Measurements from ENCODE around the gene HIVEP1. TPM values are rescaled to one million over a fixed set of nuclear protein-coding genes. Genes with fewer than 3 reads are reported as not detected.

Gene HIVEP1
- total RNA-seq, 5 donors from 2014 or later (not counting 1 experiment from before 2014, with no cell fraction given), result 20.0 to 73.1 (median 29.5) TPM

GRCh38 chr6:12118607-12119006 is 106.5 kb downstream of the HIVEP1 start:
- ChIA-PET CTCF (interaction anchor here in 1 of 2 donors (0.8 kb wide), 1 partner anchor 8 kb away, joined by 3 read pairs; no protein-coding TSS in a partner anchor), POLR2A (no interaction called here)
- DNase-seq (no peak), ATAC-seq (replicated peaks in 1 of 4) (no peak)
- Mint-ChIP-seq H3K27ac (peak overlapping the region; percentile 53 to 64), H3K4me1 (peaks cover 42 to 58% (median 52%) of the 10 kb centered on the region in 3 donors), H3K9me3 (peaks cover 0 to 19% (median 11%) of the 10 kb centered on the region in 3 donors), H3K36me3 (peaks cover 53% of the 10 kb centered on the region), H3K27me3 (no peaks in the 10 kb centered on the region), H3K4me3 (peak overlapping the region in 1 of 3 donors; percentile 6)
- Histone ChIP-seq H3K9me3 (peaks cover 2% of the 10 kb centered on the region), H3K36me3 (ENCODE audit: control insufficient read depth in 2 of 2, extremely low read depth in 1 of 2, insufficient read depth in 1 of 2, low read length in 1 of 2) (peaks cover 10 to 12% of the 10 kb centered on the region in 2 donors), H3K4me3 (ENCODE audit: control insufficient read depth in 1 of 2, extremely low read depth in 1 of 2, low read length in 1 of 2) (no peak overlapping the region), H3K27me3 (replicated peaks in 1 of 2; ENCODE audit: control insufficient read depth in 2 of 2, extremely low read depth in 1 of 2, insufficient read depth in 2 of 2, low read length in 1 of 2) (no peaks in the 10 kb centered on the region), H3K4me1 (ENCODE audit: control insufficient read depth in 1 of 2, extremely low read depth in 1 of 2, insufficient read depth in 2 of 2, low read length in 2 of 2) (peaks cover 18 to 23% of the 10 kb centered on the region in 2 experiments), H3K27ac (ENCODE audit: low read length) (peak overlapping the region; percentile 56)

- Mint-ChIP-seq H3K4me1 (peaks cover 43 to 58% (median 52%) of the 10 kb centered on the region in 3 donors), H3K4me3 (peak overlapping the region in 1 of 3 donors; percentile 6), H3K9me3 (peaks cover 0 to 19% (median 11%) of the 10 kb centered on the region in 3 donors), H3K27me3 (no peaks in the 10 kb centered on the region), H3K27ac (peak overlapping the region; percentile 50 to 64), H3K36me3 (peaks cover 55% of the 10 kb centered on the region)
- H3K4me3 ChIP-seq (ENCODE audit: control insufficient read depth in 1 of 2, extremely low read depth in 1 of 2, low read length in 1 of 2), result no peak overlapping the region
- WGBS (ENCODE audit: insufficient coverage), result no CpG with 5 or more reads among the region's 2 CpGs
- peaks cover 10 to 12% of the 10 kb centered on the region in 2 donors for H3K36me3 ChIP-seq (ENCODE audit: control insufficient read depth in 2 of 2, extremely low read depth in 1 of 2, insufficient read depth in 1 of 2, low read length in 1 of 2)
- peak in 30 of 35 experiments; percentile 8 to 82 (median 41) for DNase-seq
- no peaks in the 10 kb centered on the region for H3K27me3 ChIP-seq (replicated peaks in 1 of 2; ENCODE audit: control insufficient read depth in 2 of 2, extremely low read depth in 1 of 2, insufficient read depth in 2 of 2, low read length in 1 of 2)
- ATAC-seq (replicated peaks in 1 of 4), result peak; percentile 37 to 93 (median 58)
- H3K27ac ChIP-seq (ENCODE audit: low read length), result peak overlapping the region; percentile 56
- ChIA-PET CTCF (interaction anchor here (0.6 to 0.8 kb wide), 2 partner anchors 8 to 104 kb away, joined by 3 read pairs; no protein-coding TSS in a partner anchor), POLR2A (no interaction called here)
- H3K4me1 ChIP-seq (ENCODE audit: control insufficient read depth in 1 of 2, extremely low read depth in 1 of 2, insufficient read depth in 2 of 2, low read length in 2 of 2), result peaks cover 15 to 24% of the 10 kb centered on the region in 2 experiments
- H3K9me3 ChIP-seq, result peaks cover 2% of the 10 kb centered on the region
These were observed 107.0 kb downstream of the HIVEP1 start for GRCh38 chr6:12119085-12119588.

- Mint-ChIP-seq H3K36me3 (peaks cover 54% of the 10 kb centered on the region), H3K4me3 (peak overlapping the region in 1 of 3 donors; percentile 59), H3K4me1 (peaks cover 45 to 56% (median 50%) of the 10 kb centered on the region in 3 donors), H3K27ac (peak overlapping the region; percentile 25 to 80), H3K27me3 (no peaks in the 10 kb centered on the region), H3K9me3 (no peaks in the 10 kb centered on the region)
- Histone ChIP-seq H3K27ac (ENCODE audit: low read length) (no peak overlapping the region), H3K9me3 (no peaks in the 10 kb centered on the region), H3K4me1 (ENCODE audit: control insufficient read depth in 1 of 2, extremely low read depth in 1 of 2, insufficient read depth in 2 of 2, low read length in 2 of 2) (peaks cover 17 to 29% of the 10 kb centered on the region in 2 experiments), H3K27me3 (replicated peaks in 1 of 2; ENCODE audit: control insufficient read depth in 2 of 2, extremely low read depth in 1 of 2, insufficient read depth in 2 of 2, low read length in 1 of 2) (no peaks in the 10 kb centered on the region), H3K36me3 (ENCODE audit: control insufficient read depth in 2 of 2, extremely low read depth in 1 of 2, insufficient read depth in 1 of 2, low read length in 1 of 2) (peaks cover 5 to 12% of the 10 kb centered on the region in 2 donors), H3K4me3 (ENCODE audit: control insufficient read depth in 1 of 2, extremely low read depth in 1 of 2, low read length in 1 of 2) (no peak overlapping the region)
- DNase-seq (no peak), ATAC-seq (replicated peaks in 1 of 4) (peak in 1 of 4 experiments; percentile 38)
- WGBS (ENCODE audit: insufficient coverage), result 67% methylated on average over 3 of the region's 4 CpGs
- CTCF ChIA-PET, result no interaction called here
- POLR2A ChIA-PET, result no interaction called here
These were observed 113.3 kb downstream of the HIVEP1 start for GRCh38 chr6:12125396-12125795.

GRCh38 chr6:12126051-12126450 is 113.9 kb downstream of the HIVEP1 start:
- H3K9me3 Mint-ChIP-seq, result no peaks in the 10 kb centered on the region
- DNase-seq (peak in 1 of 35 experiments; percentile 20), ATAC-seq (replicated peaks in 1 of 4) (peak in 3 of 4 experiments; percentile 61 to 92 (median 76))
- peaks cover 45 to 54% (median 50%) of the 10 kb centered on the region in 3 donors for H3K4me1 Mint-ChIP-seq
- CTCF ChIA-PET, result interaction anchor here in 1 of 2 donors (0.9 kb wide), 1 partner anchor 108 kb away, joined by 3 read pairs; no protein-coding TSS in a partner anchor
- H3K4me3 ChIP-seq (ENCODE audit: control insufficient read depth in 1 of 2, extremely low read depth in 1 of 2, low read length in 1 of 2), result no peak overlapping the region
- H3K27me3 ChIP-seq (replicated peaks in 1 of 2; ENCODE audit: control insufficient read depth in 2 of 2, extremely low read depth in 1 of 2, insufficient read depth in 2 of 2, low read length in 1 of 2), result no peaks in the 10 kb centered on the region
- peak overlapping the region in 2 of 3 donors; percentile 6 to 59 for H3K4me3 Mint-ChIP-seq
- POLR2A ChIA-PET, result no interaction called here
- peaks cover 17 to 29% of the 10 kb centered on the region in 2 experiments for H3K4me1 ChIP-seq (ENCODE audit: control insufficient read depth in 1 of 2, extremely low read depth in 1 of 2, insufficient read depth in 2 of 2, low read length in 2 of 2)
- H3K9me3 ChIP-seq, result no peaks in the 10 kb centered on the region
- no peaks in the 10 kb centered on the region for H3K27me3 Mint-ChIP-seq
- peaks cover 5 to 7% of the 10 kb centered on the region in 2 donors for H3K36me3 ChIP-seq (ENCODE audit: control insufficient read depth in 2 of 2, extremely low read depth in 1 of 2, insufficient read depth in 1 of 2, low read length in 1 of 2)
- H3K27ac Mint-ChIP-seq, result peak overlapping the region; percentile 39 to 80
- no CpG with 5 or more reads among the region's 1 CpG for WGBS (ENCODE audit: insufficient coverage)
- H3K27ac ChIP-seq (ENCODE audit: low read length), result no peak overlapping the region
- H3K36me3 Mint-ChIP-seq, result peaks cover 51% of the 10 kb centered on the region

- WGBS (ENCODE audit: insufficient coverage), result no CpG with 5 or more reads among the region's 1 CpG
- H3K9me3 Mint-ChIP-seq, result no peaks in the 10 kb centered on the region
- H3K4me1 Mint-ChIP-seq, result peaks cover 31 to 52% (median 42%) of the 10 kb centered on the region in 3 donors
- Histone ChIP-seq H3K27ac (ENCODE audit: low read length) (no peak overlapping the region), H3K9me3 (no peaks in the 10 kb centered on the region), H3K4me1 (ENCODE audit: control insufficient read depth in 1 of 2, extremely low read depth in 1 of 2, insufficient read depth in 2 of 2, low read length in 2 of 2) (peaks cover 10 to 19% of the 10 kb centered on the region in 2 experiments), H3K36me3 (ENCODE audit: control insufficient read depth in 2 of 2, extremely low read depth in 1 of 2, insufficient read depth in 1 of 2, low read length in 1 of 2) (no peaks in the 10 kb centered on the region), H3K27me3 (replicated peaks in 1 of 2; ENCODE audit: control insufficient read depth in 2 of 2, extremely low read depth in 1 of 2, insufficient read depth in 2 of 2, low read length in 1 of 2) (no peaks in the 10 kb centered on the region), H3K4me3 (ENCODE audit: control insufficient read depth in 1 of 2, extremely low read depth in 1 of 2, low read length in 1 of 2) (no peak overlapping the region)
- ChIA-PET POLR2A (no interaction called here), CTCF (interaction anchor here in 1 of 2 donors (0.5 kb wide), 1 partner anchor 1937 kb away, joined by 3 read pairs; no protein-coding TSS in a partner anchor)
- no peak for ATAC-seq (replicated peaks in 1 of 4)
- H3K27ac Mint-ChIP-seq, result no peak overlapping the region
- H3K36me3 Mint-ChIP-seq, result peaks cover 37% of the 10 kb centered on the region
- no peaks in the 10 kb centered on the region for H3K27me3 Mint-ChIP-seq
- no peak for DNase-seq
- H3K4me3 Mint-ChIP-seq, result no peak overlapping the region
These were observed 117.4 kb downstream of the HIVEP1 start for GRCh38 chr6:12129523-12129922.

- H3K27me3 ChIP-seq (replicated peaks in 1 of 2; ENCODE audit: control insufficient read depth in 2 of 2, extremely low read depth in 1 of 2, insufficient read depth in 2 of 2, low read length in 1 of 2), result no peaks in the 10 kb centered on the region
These were observed 120.5 kb downstream of the HIVEP1 start for GRCh38 chr6:12132351-12133222.

More at GRCh38 chr6:12132351-12133222, 120.5 kb downstream of the HIVEP1 start:
- CTCF ChIA-PET, result no interaction called here
- peaks cover 12 to 31% (median 25%) of the 10 kb centered on the region in 3 donors for H3K4me1 Mint-ChIP-seq
- DNase-seq, result no peak
- H3K36me3 Mint-ChIP-seq, result peaks cover 35% of the 10 kb centered on the region
- no peak overlapping the region for H3K27ac ChIP-seq (ENCODE audit: low read length)
- H3K27ac Mint-ChIP-seq, result no peak overlapping the region
- H3K27me3 Mint-ChIP-seq, result no peaks in the 10 kb centered on the region
- WGBS (ENCODE audit: insufficient coverage), result no CpG with 5 or more reads among the region's 4 CpGs
- H3K9me3 Mint-ChIP-seq, result no peaks in the 10 kb centered on the region
- H3K4me3 ChIP-seq (ENCODE audit: control insufficient read depth in 1 of 2, extremely low read depth in 1 of 2, low read length in 1 of 2), result no peak overlapping the region
- H3K4me3 Mint-ChIP-seq, result no peak overlapping the region
- H3K36me3 ChIP-seq (ENCODE audit: control insufficient read depth in 2 of 2, extremely low read depth in 1 of 2, insufficient read depth in 1 of 2, low read length in 1 of 2), result no peaks in the 10 kb centered on the region
- no peak for ATAC-seq (replicated peaks in 1 of 4)
- no peaks in the 10 kb centered on the region for H3K9me3 ChIP-seq
- H3K4me1 ChIP-seq (ENCODE audit: control insufficient read depth in 1 of 2, extremely low read depth in 1 of 2, insufficient read depth in 2 of 2, low read length in 2 of 2), result no peaks in the 10 kb centered on the region
- POLR2A ChIA-PET, result interaction anchor here in 1 of 2 donors (0.7 kb wide), 1 partner anchor 417 kb away, joined by 4 read pairs; no protein-coding TSS in a partner anchor
